Caco-2 (cell line): ENCODE results near the gene CRYBB1. TPM values are rescaled to one million over a fixed set of nuclear protein-coding genes. Genes with fewer than 3 reads are reported as not detected.

ENCODE experiments used
- BruUV-seq: library from RNA; stranded (reverse); fragments of 400-500 nt; replicated peaks from 2 replicates; lab custom pipeline; 2021; lab: Mats Ljungman, UMichigan
- CTCF ChIA-PET: fragments of 300-600 bp; sonication (Branson Sonifier 250); formaldehyde crosslinking; loops from one replicate; lab custom pipeline; 2022; ENCODE audit warnings: antibody characterized with exemption; lab: Charles Lee
- POLR2A ChIA-PET: fragments of 300-600 bp; sonication (Branson Sonifier 250); formaldehyde crosslinking; loops from one replicate; lab custom pipeline; 2022; ENCODE audit warnings: antibody characterized with exemption; lab: Charles Lee
- DNase-seq, 2 experiments: peaks; one replicate each; pipeline versions ENCODE4 v3.0.0 to v3.0.0-alpha.2; 2020 to 2022
- H3K27me3 ChIP-seq: replicated peaks from 2 replicates; pipeline ENCODE4 v1.6.0; 2011; ENCODE audit warnings: low read length; ENCODE audit not compliant: control insufficient read depth, insufficient read depth
- H3K36me3 ChIP-seq: 2 replicates; pipeline ENCODE4 v1.5.1; 2011; ENCODE audit warnings: low read length; ENCODE audit not compliant: control insufficient read depth, insufficient read depth
- H3K4me1 ChIP-seq: fragments of 250-450 bp; sonication (Bioruptor Pico); 2 replicates; pipeline ENCODE4 v1.5.1; 2020; ENCODE audit warnings: mild to moderate bottlenecking
- H3K4me3 ChIP-seq: 2 replicates; pipeline ENCODE4 v1.5.1; 2011; ENCODE audit warnings: low read depth, mild to moderate bottlenecking, control low read depth, low read length
- H3K9me3 ChIP-seq: fragments of 250-450 bp; sonication (Bioruptor Pico); 2 replicates; pipeline ENCODE4 v1.5.1; 2020; ENCODE audit warnings: mild to moderate bottlenecking, moderate library complexity
- H3K27ac Mint-ChIP-seq: one replicate; pipeline ENCODE4 v1.8.0; 2022; ENCODE audit warnings: mixed read lengths; ENCODE audit not compliant: unreplicated experiment
- H3K27me3 Mint-ChIP-seq: one replicate; pipeline ENCODE4 v1.8.0; 2022; ENCODE audit warnings: mixed read lengths; ENCODE audit not compliant: insufficient read depth, unreplicated experiment
- H3K36me3 Mint-ChIP-seq: one replicate; pipeline ENCODE4 v1.8.0; 2022; ENCODE audit warnings: mild to moderate bottlenecking, mixed read lengths; ENCODE audit not compliant: insufficient read depth, unreplicated experiment
- H3K4me1 Mint-ChIP-seq: one replicate; pipeline ENCODE4 v1.8.0; 2022; ENCODE audit warnings: low read depth, mixed read lengths; ENCODE audit not compliant: unreplicated experiment
- H3K4me3 Mint-ChIP-seq: one replicate; pipeline ENCODE4 v1.8.0; 2022; ENCODE audit warnings: mild to moderate bottlenecking, moderate library complexity, mixed read lengths; ENCODE audit not compliant: unreplicated experiment
- H3K9me3 Mint-ChIP-seq: one replicate; pipeline ENCODE4 v1.8.0; 2022; ENCODE audit warnings: mixed read lengths; ENCODE audit not compliant: unreplicated experiment
- intact Hi-C: fragments of 100-400 bp; cut with micrococcal nuclease; formaldehyde crosslinking; loops from one replicate; pipeline ENCODE4 v1.10.0; 2022; ENCODE audit not compliant: unreplicated experiment
- total RNA-seq: library from RNA; stranded (reverse); gene quantifications from 2 replicates; pipeline ENCODE4 v1.2.3, GENCODE V29; 2022
- TF ChIP-seq, protein P1 (sequence below), 2 experiments: fragments of 200-600 bp in 1 of 2; IDR thresholded peaks; 1 replicate in 1 of 2; 2 replicates in 1 of 2; pipeline versions ENCODE4 v1.5.1 to v1.8.0; 2011 to 2022; ENCODE audit warnings: antibody characterized with exemption in 1 of 2, control low read depth in 1 of 2, inconsistent platforms in 1 of 2, low read depth in 1 of 2, low read length in 1 of 2, mild to moderate bottlenecking in 1 of 2, moderate library complexity in 1 of 2; ENCODE audit not compliant: insufficient read depth in 1 of 2, severe bottlenecking in 1 of 2, unreplicated experiment in 1 of 2

CRYBB1 gene
- total RNA-seq, 1 experiment from 2014 or later, result not detected

DNA sequence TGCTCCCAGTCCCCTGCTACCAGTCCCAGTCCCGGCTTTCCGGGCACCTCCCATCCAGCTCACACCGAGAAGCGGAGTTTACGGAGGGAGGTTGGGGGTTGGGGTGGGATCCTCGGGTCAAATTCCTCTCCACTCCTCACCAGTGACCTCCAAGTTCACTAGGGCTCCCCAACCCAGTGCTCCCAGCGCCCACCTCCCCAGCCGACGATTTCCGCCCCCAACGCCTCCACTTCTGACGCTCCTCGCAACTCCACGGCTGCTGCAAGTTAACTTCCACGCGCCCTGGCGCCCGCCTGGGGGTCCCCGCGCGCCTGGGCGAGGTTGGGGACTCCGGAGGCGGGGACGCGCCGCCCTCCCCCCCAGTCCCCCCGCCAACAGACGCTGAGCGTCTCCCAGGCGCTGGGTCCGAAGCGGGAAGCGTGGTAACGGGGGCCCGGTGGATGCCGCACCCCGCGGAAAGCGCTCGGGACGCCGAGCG, 28.4 kb downstream of the CRYBB1 start:
- no TSS peak for BruUV-seq
- peak overlapping the region; percentile 80 for H3K4me3 ChIP-seq
- no peaks in the 10 kb centered on the region for H3K9me3 Mint-ChIP-seq
- POLR2A ChIA-PET, result interaction anchor here (0.6 kb wide), 1 partner anchor 9 kb away, joined by 3 read pairs; no protein-coding TSS in a partner anchor
- no peaks in the 10 kb centered on the region for H3K36me3 ChIP-seq
- H3K4me3 Mint-ChIP-seq, result peak overlapping the region; percentile 79
- no peaks in the 10 kb centered on the region for H3K4me1 Mint-ChIP-seq
- TF ChIP-seq, protein P1, sequence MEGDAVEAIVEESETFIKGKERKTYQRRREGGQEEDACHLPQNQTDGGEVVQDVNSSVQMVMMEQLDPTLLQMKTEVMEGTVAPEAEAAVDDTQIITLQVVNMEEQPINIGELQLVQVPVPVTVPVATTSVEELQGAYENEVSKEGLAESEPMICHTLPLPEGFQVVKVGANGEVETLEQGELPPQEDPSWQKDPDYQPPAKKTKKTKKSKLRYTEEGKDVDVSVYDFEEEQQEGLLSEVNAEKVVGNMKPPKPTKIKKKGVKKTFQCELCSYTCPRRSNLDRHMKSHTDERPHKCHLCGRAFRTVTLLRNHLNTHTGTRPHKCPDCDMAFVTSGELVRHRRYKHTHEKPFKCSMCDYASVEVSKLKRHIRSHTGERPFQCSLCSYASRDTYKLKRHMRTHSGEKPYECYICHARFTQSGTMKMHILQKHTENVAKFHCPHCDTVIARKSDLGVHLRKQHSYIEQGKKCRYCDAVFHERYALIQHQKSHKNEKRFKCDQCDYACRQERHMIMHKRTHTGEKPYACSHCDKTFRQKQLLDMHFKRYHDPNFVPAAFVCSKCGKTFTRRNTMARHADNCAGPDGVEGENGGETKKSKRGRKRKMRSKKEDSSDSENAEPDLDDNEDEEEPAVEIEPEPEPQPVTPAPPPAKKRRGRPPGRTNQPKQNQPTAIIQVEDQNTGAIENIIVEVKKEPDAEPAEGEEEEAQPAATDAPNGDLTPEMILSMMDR (IDR thresholded peaks at IDR 0.05; ENCODE audit: insufficient read depth in 1 of 2, low read depth in 1 of 2, low read length in 1 of 2, severe bottlenecking in 1 of 2, unreplicated experiment in 1 of 2), result no peak
- CTCF ChIA-PET, result interaction anchor here (0.6 kb wide), 1 partner anchor 302 kb away, joined by 4 read pairs; no protein-coding TSS in a partner anchor
- H3K36me3 Mint-ChIP-seq, result no peaks in the 10 kb centered on the region
- DNase-seq, result peak; percentile 37 to 55
- H3K27ac Mint-ChIP-seq, result no peak overlapping the region
- no peaks in the 10 kb centered on the region for H3K4me1 ChIP-seq
- no peaks in the 10 kb centered on the region for H3K27me3 ChIP-seq
- H3K9me3 ChIP-seq, result no peaks in the 10 kb centered on the region
- H3K27me3 Mint-ChIP-seq, result no peaks in the 10 kb centered on the region
- intact Hi-C loops, result no loop called here

- Mint-ChIP-seq H3K9me3 (no peaks in the 10 kb centered on the region), H3K27ac (no peak overlapping the region), H3K27me3 (no peaks in the 10 kb centered on the region), H3K4me3 (peak overlapping the region; percentile 79), H3K4me1 (no peaks in the 10 kb centered on the region), H3K36me3 (no peaks in the 10 kb centered on the region)
- BruUV-seq, result no TSS peak
- ChIA-PET CTCF (interaction anchor here (0.6 kb wide), 1 partner anchor 302 kb away, joined by 4 read pairs; no protein-coding TSS in a partner anchor), POLR2A (no interaction called here)
- Histone ChIP-seq H3K9me3 (no peaks in the 10 kb centered on the region), H3K4me1 (no peaks in the 10 kb centered on the region), H3K27me3 (no peaks in the 10 kb centered on the region), H3K4me3 (peak overlapping the region; percentile 80), H3K36me3 (no peaks in the 10 kb centered on the region)
- intact Hi-C loops, result no loop called here
- TF ChIP-seq, protein P1 (IDR thresholded peaks at IDR 0.05; ENCODE audit: insufficient read depth in 1 of 2, low read depth in 1 of 2, low read length in 1 of 2, severe bottlenecking in 1 of 2, unreplicated experiment in 1 of 2), result no peak
- no peak for DNase-seq
Measured at GRCh38 chr22:26588729-26589366, 29.0 kb downstream of the CRYBB1 start.

DNA sequence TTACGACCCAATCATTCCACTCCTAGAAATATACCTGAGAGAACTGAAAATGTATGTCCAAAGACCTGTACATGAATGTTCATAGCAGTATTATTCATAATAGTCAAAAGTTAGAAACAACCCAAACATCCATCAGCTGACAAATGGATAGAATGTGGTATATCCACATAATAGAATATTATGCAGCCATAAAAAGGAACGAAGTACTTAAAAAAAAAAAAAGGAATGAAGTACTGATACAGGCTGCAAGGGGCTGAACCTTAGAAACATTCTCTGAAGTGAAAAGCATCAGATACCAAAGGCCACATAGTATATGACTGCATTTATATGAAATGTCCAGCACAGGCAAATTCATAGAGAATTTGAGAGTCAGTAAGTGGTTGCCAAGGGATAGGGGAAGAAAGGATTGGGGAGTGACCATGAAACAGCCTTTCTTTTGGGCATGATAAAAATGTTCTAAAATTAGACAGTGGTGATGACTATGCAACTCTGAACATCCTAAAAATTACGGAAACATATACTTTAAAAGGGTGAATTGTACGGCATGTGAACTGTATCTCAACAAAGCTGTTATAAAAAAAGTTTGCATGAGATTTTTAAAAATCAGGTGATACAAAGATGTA, 29.7 kb downstream of the CRYBB1 start:
- Mint-ChIP-seq H3K9me3 (no peaks in the 10 kb centered on the region), H3K27me3 (no peaks in the 10 kb centered on the region), H3K36me3 (no peaks in the 10 kb centered on the region), H3K27ac (no peak overlapping the region), H3K4me3 (peak overlapping the region; percentile 79), H3K4me1 (no peaks in the 10 kb centered on the region)
- Histone ChIP-seq H3K27me3 (no peaks in the 10 kb centered on the region), H3K4me3 (no peak overlapping the region), H3K4me1 (no peaks in the 10 kb centered on the region), H3K36me3 (no peaks in the 10 kb centered on the region), H3K9me3 (no peaks in the 10 kb centered on the region)
- TF ChIP-seq, protein P1 (IDR thresholded peaks at IDR 0.05; ENCODE audit: insufficient read depth in 1 of 2, low read depth in 1 of 2, low read length in 1 of 2, severe bottlenecking in 1 of 2, unreplicated experiment in 1 of 2), result no peak
- intact Hi-C loops, result no loop called here
- ChIA-PET POLR2A (no interaction called here), CTCF (no interaction called here)
- TSS peak; percentile 48 for BruUV-seq
- no peak for DNase-seq
